ENCODE data around the gene DNMBP.

DNA sequence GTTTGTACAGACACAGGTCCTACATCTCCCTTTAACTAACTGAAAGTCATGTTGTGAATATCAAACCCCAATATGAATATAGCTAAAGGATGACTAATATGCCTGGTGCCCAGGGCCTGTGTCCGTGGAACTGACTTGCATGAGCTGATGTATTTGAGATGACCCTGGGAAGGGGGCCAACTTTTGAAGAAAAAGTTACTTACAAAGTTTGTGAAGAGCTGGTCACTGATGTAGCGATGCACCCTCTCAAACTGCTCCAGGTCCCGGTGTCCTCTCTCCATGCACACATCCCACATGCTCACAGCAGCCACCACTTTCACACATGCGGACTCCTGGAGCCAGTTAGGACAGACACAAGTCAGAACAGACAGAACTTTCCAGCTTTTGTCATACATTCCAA lies 121.1 kb downstream of the DNMBP start:
- TF ChIP-seq CTCF (IDR thresholded peaks at IDR 0.05; ENCODE audit: extremely low read depth in 1 of 2, insufficient read depth in 1 of 2, low read depth in 1 of 2, low read length in 2 of 2): no peak
- TF ChIP-seq POLR2A (IDR thresholded peaks at IDR 0.05; ENCODE audit: low read depth, low read length): no peak
- no peak for TF ChIP-seq EZH2 (IDR thresholded peaks at IDR 0.05; ENCODE audit: borderline replicate concordance, low read depth, low read length, severe bottlenecking)
- TF ChIP-seq POLR2AphosphoS5 (IDR thresholded peaks at IDR 0.05; ENCODE audit: insufficient read depth, low read depth, low read length): no peak
- no peak for TF ChIP-seq MYC (IDR thresholded peaks at IDR 0.05; ENCODE audit: low read depth, low read length)
- TF ChIP-seq JUN (IDR thresholded peaks at IDR 0.05; ENCODE audit: borderline replicate concordance, insufficient read depth, insufficient read length, low read depth): no peak
- TF ChIP-seq, protein P1, sequence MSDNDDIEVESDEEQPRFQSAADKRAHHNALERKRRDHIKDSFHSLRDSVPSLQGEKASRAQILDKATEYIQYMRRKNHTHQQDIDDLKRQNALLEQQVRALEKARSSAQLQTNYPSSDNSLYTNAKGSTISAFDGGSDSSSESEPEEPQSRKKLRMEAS (IDR thresholded peaks at IDR 0.05; ENCODE audit: insufficient read depth, insufficient read length): no peak

Measured in endothelial cell of umbilical vein (primary cell).